Fibroblast of mammary gland (primary cell): ENCODE data around the gene CRIP1.

Experiments
- DNase-seq: peaks from one replicate; pipeline ENCODE4 v3.0.0-alpha.2; 2010; ENCODE audit warnings: low read depth
- H3K4me3 ChIP-seq: 2 replicates; pipeline ENCODE4 v1.5.1; 2011; ENCODE audit warnings: low read depth, mild to moderate bottlenecking, low read length, moderate library complexity; ENCODE audit not compliant: control insufficient read depth
- TF ChIP-seq, protein P1 (sequence below): conservative IDR thresholded peaks from 2 replicates; pipeline ENCODE4 v1.5.1; 2011; ENCODE audit warnings: low read depth, low read length, inconsistent platforms; ENCODE audit not compliant: control insufficient read depth, insufficient read depth

The CRIP1 gene

DNA sequence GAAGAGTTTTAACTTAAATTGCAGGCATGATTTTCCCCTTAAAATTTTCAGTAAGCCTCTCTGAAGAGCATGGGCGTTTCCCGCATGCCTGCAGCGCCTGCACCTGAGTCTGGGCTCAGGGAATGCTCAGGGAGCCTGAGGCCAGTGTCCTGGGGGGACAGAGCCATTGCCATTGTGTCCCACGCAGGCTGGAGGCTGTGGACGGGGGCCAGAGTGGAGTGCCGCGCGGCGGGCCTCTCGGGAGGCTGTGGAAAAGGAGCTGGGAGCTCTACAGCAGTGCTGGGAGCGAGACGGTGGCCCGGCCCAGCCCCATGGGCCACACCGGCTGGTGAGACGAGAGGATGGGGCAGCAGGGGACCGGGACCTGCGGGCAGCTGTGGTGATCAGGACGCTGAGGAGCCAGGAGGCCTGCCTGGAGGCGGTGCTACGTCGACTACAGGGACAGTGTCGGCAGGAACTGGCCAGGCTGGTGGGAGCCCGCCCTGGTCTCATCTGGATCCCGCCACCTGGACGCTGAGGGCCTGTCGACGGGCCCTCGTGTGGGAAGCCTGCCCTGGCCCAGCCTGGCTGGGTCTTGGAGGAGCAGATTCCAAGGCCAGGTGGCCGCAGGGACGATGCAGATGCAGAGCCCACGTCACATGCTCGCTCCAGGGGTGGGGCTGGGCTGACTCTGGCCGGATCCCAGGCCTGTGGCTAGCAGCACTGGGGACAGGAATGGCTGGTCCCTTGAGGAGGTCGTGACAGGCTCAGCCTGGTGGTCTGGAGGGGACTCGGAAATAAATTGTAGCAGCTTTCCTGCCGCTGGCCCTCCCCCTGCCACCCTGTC lies 12.0 kb downstream of the CRIP1 start:
- TF ChIP-seq, protein P1, sequence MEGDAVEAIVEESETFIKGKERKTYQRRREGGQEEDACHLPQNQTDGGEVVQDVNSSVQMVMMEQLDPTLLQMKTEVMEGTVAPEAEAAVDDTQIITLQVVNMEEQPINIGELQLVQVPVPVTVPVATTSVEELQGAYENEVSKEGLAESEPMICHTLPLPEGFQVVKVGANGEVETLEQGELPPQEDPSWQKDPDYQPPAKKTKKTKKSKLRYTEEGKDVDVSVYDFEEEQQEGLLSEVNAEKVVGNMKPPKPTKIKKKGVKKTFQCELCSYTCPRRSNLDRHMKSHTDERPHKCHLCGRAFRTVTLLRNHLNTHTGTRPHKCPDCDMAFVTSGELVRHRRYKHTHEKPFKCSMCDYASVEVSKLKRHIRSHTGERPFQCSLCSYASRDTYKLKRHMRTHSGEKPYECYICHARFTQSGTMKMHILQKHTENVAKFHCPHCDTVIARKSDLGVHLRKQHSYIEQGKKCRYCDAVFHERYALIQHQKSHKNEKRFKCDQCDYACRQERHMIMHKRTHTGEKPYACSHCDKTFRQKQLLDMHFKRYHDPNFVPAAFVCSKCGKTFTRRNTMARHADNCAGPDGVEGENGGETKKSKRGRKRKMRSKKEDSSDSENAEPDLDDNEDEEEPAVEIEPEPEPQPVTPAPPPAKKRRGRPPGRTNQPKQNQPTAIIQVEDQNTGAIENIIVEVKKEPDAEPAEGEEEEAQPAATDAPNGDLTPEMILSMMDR = no peak
- no peak for DNase-seq
- H3K4me3 ChIP-seq = no peak overlapping the region

DNA sequence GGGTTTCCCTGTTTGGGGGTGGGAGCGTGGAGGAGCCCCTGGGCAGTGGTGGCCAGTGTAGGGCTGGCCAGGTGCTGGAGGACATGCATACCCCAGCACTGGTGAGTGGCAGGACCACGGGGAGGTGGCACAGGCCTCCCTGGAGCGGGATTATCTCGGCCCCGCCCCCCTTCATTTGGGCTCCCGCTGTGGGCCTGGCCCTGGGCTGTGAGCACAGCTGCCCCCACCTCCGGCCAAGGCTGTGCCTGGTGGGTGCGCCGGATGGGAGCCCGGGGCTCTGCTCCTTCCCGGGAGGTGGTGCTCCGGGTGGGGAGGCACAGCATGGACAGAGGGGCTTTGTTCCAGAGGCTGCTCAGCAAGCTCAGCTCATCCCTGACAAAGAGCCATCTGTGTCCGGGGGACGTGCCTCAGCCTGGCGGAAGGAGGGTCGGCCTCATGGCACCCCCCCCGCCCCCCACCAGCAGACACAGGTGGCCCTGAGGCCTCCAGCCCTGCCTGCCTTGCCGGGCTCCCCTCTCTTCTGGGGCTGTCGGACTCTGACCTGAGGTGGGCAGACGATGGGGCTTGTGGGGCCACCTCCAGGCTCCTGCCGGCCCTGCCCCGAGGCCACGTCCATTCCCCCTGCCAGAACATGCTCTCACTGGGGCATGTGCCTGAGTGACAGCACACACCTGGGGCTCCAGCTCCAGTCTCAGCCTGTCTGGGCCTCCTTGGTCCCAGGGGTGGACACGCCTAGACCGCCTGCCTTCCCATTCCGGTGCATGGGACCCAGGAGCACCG lies 12.8 kb downstream of the CRIP1 start:
- TF ChIP-seq, protein P1 = no peak
- no peak overlapping the region for H3K4me3 ChIP-seq
- DNase-seq = no peak

DNA sequence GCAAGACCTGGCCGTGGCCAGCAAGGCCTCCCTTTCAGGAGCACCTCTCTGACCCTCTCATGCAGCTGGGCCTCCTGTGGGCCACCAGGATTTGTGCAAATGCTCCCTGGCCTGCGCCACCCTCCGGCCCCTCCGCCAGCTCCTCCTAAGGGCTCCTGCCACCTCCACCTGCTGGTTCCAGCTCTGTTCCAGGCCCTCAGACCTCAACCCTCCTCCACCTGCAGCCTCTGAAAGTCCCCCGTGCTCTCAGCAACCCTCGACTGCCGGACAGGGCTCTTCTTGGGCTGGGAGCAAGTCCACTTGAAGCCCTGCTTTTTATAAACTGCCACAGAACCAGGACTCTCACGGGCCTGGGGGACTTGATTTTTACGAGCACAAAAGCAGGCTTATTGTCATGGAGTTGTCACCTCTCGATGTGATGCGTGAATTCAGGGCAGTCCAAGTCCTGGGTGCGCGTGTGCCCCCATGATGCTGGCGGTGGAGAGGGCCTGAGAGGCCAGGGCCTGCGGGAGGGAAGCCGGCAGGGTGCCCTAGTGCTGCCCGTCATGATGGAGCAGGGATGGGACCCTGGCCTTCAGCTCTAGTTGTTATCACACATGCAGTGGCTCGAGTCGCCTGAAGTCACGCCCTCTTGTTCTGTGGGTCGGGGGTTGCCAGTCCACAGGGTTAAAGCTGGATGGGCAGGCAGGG lies 13.5 kb downstream of the CRIP1 start:
- no peak overlapping the region for H3K4me3 ChIP-seq
- DNase-seq = no peak

DNA sequence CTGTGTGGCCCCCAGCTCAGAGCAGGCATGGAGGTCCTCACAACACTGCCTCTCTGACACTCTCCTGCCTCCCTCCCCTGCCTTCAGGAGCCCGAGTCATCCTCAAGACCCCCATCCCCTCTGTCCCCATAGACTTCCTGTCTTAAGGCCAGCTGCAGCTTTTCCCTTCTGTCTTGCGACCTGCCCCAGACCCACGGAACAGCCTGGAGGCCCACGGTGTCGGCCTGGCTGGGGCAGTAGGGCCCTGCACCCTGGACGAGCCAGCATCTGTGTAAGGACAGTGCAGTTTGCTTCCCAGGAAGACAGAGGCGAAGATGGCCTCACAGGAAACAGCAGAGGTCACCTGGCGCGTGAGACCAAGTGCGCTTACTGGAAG lies 14.0 kb downstream of the CRIP1 start:
- TF ChIP-seq, protein P1 = no peak
- H3K4me3 ChIP-seq = no peak overlapping the region
- DNase-seq = no peak

More for the DNA sequence above, 13.5 kb downstream of the CRIP1 start:
- TF ChIP-seq, protein P1 = no peak

DNA sequence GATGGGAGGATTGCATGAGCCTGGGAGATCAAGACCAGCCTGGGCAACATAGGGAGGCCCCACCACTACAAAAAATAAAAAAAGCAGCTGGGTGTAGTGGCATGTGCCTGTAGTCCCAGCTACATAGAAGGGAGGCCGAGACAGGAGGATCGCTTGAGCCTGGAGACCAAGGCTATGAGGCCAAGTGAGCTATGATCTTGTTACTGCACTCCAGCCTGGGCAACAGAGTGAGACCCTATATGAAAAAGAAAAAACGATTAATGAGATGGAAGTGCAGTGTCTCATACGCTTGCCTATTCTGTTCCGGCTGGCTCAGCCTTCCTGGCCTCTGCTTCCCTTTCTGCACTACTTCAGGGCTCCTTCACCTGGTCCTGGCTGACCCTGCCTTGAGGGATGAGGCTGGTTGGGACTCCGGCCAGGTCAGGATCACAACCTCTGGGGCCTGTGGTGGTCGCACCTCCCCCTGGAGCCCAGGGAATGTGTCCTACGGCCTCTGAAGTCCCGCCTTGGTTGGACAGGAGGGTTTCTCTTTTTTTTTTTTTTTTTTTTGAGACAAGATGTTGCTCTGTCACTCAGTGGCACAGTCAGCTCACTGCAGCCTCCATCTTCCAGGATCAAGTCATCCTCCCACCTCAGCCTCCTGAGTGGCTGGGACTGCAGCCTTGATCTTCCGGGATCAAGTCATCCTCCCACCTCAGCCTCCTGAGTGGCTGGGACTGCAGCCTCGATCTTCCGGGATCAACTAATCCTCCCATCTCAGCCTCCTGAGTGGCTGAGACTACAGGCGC lies 15.0 kb downstream of the CRIP1 start:
- H3K4me3 ChIP-seq = no peak overlapping the region
- TF ChIP-seq, protein P1 = no peak
- DNase-seq = no peak
